Gastrocnemius medialis (tissue), 4 donors: ENCODE data around the gene GFPT1. TPM values are rescaled to one million over a fixed set of nuclear protein-coding genes. Genes with fewer than 3 reads are reported as not detected.
A peak's percentile ranks its signal among the peaks of the same experiment; 100 is the strongest.

Experiments
- ATAC-seq, 2 donors: fragments of 150-250 bp; one replicate each; pipeline ENCODE4 v1.9.1; 2016
- DNase-seq, 2 donors: peaks; one replicate each; pipeline ENCODE4 v3.0.0-alpha.2; 2019
- H3K27ac ChIP-seq, 4 donors: fragments of 200-600 bp; sonication (generic); 1 replicate in 1 of 4; 2 replicates in 3 of 4; pipeline ENCODE4 v1.5.1; 2016 to 2018; ENCODE audit warnings: mild to moderate bottlenecking in 2 of 4, moderate library complexity in 1 of 4
- H3K27me3 ChIP-seq, 3 donors: fragments of 200-600 bp; sonication (generic) in 2 of 3; 1 replicate in 1 of 3; 2 replicates in 2 of 3; pipeline versions ENCODE4 v1.5.1 to v1.6.0; 2016 to 2019; ENCODE audit warnings: mild to moderate bottlenecking in 1 of 3, moderate library complexity in 1 of 3
- H3K36me3 ChIP-seq, 2 donors: fragments of 200-600 bp; sonication (generic) in 1 of 2; one replicate each; pipeline ENCODE4 v1.5.1; 2017 to 2018
- H3K4me1 ChIP-seq, 2 donors: fragments of 200-600 bp; sonication (generic) in 1 of 2; one replicate each; pipeline ENCODE4 v1.5.1; 2016 to 2017; ENCODE audit warnings: mild to moderate bottlenecking in 2 of 2
- H3K4me3 ChIP-seq, 4 donors: fragments of 200-600 bp; sonication (generic) in 3 of 4; 1 replicate in 1 of 4; 2 replicates in 3 of 4; pipeline ENCODE4 v1.5.1; 2016 to 2019; ENCODE audit warnings: mild to moderate bottlenecking in 2 of 4
- H3K9me3 ChIP-seq, 3 donors: fragments of 200-600 bp; sonication (generic) in 2 of 3; 1 replicate in 1 of 3; 2 replicates in 2 of 3; pipeline ENCODE4 v1.5.1; 2016 to 2019
- POLR2A ChIP-seq, 2 donors: fragments of 450-650 bp; IDR thresholded peaks; one replicate each; pipeline ENCODE4 v1.6.1; 2017; ENCODE audit warnings: antibody characterized with exemption in 2 of 2, mild to moderate bottlenecking in 2 of 2, moderate library complexity in 2 of 2
- in situ Hi-C, 4 donors: fragments of 200-750 bp; cut with MboI; loops; one replicate each; pipeline versions ENCODE4 v1.15.0 to v1.8.0; 2017; ENCODE audit warnings: low sequenced_read_pairs in 4 of 4
- intact Hi-C: fragments of 100-400 bp; cut with DNase I; formaldehyde crosslinking; loops from one replicate; pipeline ENCODE4 v1.15.1; 2023; ENCODE audit warnings: low total_unique reads
- total RNA-seq, 4 donors: library from RNA; depleted of rRNA; stranded (reverse); fragments of >200 nt; gene quantifications; one replicate each; pipeline versions ENCODE4 v1.1.0 to v1.2.3, GENCODE V29; 2016
- TF ChIP-seq, protein P1 (sequence below), 5 experiments: fragments of 450-650 bp in 3 of 5; fragments of 200-600 bp in 2 of 5; sonication (generic) in 2 of 5; IDR thresholded peaks in 4 of 5; conservative IDR thresholded peaks in 1 of 5; 1 replicate in 4 of 5; 2 replicates in 1 of 5; pipeline ENCODE4 v1.5.1; 2016 to 2019; ENCODE audit warnings: antibody characterized with exemption in 5 of 5, mild to moderate bottlenecking in 3 of 5, moderate library complexity in 3 of 5

The GFPT1 gene
- total RNA-seq, 4 donors from 2014 or later, result 12.2 to 31.4 (median 14.8) TPM

DNA sequence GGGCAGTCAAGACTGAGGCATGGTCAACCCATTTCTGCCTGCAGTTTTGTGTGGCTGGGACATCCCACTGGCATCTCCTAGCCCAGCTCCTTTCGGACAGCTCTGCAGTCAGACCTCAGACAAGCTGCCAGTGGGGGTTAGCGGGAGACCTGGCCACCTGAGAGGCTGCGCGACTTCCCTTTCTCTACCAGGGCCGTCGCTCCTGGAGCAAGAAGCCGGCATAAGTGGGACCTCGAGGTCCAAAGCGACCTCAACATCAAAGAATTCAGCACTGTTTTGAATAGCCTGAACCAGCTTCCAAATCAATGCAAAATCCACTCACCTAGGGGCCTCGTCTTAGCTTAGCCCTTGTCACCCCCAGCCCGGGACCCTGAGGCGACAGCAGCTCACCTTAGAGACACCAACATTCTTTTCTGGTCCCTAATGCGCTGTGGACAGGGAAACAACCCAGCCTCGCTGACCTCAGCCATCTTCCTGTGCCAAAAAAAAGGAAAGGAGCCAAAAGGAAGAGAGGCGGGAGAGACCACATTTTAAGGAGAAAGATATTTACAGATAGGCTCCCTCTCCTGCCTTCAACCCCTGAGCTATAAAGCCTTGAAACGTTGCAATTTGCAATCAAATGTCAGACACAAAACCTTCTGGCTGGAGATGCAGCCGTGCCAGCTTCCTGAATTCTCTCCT, 81.2 kb downstream of the GFPT1 start:
- peak overlapping the region; percentile 14 to 65 (median 48) for H3K27ac ChIP-seq
- ATAC-seq (no peak), DNase-seq (no peak)
- in situ Hi-C loops (loop anchor here in 3 of 4 donors (5.0 to 10.0 kb wide), 3 partner anchors 289 to 294 kb away; partner anchors contain the start of gene ANTXR1 (in 2 of the 3)), intact Hi-C loops (loop anchor here (5.0 to 10.0 kb wide), 3 partner anchors 131 to 841 kb away; partner anchors contain the start of genes APLF and FBXO48)
- peaks cover 18 to 33% (median 25%) of the 10 kb centered on the region in 3 donors for H3K27me3 ChIP-seq
- no peaks in the 10 kb centered on the region for H3K9me3 ChIP-seq
- TF ChIP-seq POLR2A (IDR thresholded peaks at IDR 0.05), result no peak
- TF ChIP-seq, protein P1, sequence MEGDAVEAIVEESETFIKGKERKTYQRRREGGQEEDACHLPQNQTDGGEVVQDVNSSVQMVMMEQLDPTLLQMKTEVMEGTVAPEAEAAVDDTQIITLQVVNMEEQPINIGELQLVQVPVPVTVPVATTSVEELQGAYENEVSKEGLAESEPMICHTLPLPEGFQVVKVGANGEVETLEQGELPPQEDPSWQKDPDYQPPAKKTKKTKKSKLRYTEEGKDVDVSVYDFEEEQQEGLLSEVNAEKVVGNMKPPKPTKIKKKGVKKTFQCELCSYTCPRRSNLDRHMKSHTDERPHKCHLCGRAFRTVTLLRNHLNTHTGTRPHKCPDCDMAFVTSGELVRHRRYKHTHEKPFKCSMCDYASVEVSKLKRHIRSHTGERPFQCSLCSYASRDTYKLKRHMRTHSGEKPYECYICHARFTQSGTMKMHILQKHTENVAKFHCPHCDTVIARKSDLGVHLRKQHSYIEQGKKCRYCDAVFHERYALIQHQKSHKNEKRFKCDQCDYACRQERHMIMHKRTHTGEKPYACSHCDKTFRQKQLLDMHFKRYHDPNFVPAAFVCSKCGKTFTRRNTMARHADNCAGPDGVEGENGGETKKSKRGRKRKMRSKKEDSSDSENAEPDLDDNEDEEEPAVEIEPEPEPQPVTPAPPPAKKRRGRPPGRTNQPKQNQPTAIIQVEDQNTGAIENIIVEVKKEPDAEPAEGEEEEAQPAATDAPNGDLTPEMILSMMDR (IDR thresholded peaks at IDR 0.05 in 4 of 5, conservative IDR thresholded peaks at IDR 0.05 in 1 of 5), result no peak
- H3K36me3 ChIP-seq, result no peaks in the 10 kb centered on the region
- H3K4me3 ChIP-seq, result peak overlapping the region; percentile 57 to 62 (median 58)
- peaks cover 12 to 23% of the 10 kb centered on the region in 2 donors for H3K4me1 ChIP-seq

DNA sequence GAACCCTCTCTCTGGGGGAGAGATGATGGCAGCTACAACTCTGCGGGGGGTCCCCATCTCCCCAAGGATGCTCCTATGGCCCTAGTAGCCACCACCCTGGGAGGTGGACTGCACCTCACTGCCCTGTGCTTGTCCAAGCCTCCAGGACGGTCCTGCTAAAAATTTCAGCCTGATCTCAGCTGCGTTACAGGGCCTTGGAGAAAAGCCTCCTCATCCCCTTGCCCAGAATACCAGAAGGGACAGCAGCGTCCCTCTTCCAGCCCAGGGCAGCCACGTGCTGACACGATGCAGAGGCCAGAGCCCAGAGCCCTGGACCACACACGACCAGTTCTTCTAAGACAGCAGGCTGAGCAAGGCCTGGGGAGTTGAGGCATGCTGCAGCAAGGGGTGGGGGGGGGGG, 81.9 kb downstream of the GFPT1 start:
- H3K4me1 ChIP-seq, result peaks cover 12 to 23% of the 10 kb centered on the region in 2 donors
- in situ Hi-C loops, result loop anchor here in 3 of 4 donors (5.0 to 10.0 kb wide), 3 partner anchors 288 to 293 kb away; partner anchors contain the start of gene ANTXR1 (in 2 of the 3)
- TF ChIP-seq POLR2A (IDR thresholded peaks at IDR 0.05), result no peak
- ATAC-seq (no peak), DNase-seq (no peak)
- H3K36me3 ChIP-seq, result no peaks in the 10 kb centered on the region
- H3K27me3 ChIP-seq, result peaks cover 18 to 33% (median 25%) of the 10 kb centered on the region in 3 donors
- H3K9me3 ChIP-seq, result no peaks in the 10 kb centered on the region
- intact Hi-C loops, result loop anchor here (5.0 to 10.0 kb wide), 3 partner anchors 130 to 840 kb away; partner anchors contain the start of genes APLF and FBXO48
- no peak overlapping the region for H3K27ac ChIP-seq
- H3K4me3 ChIP-seq, result no peak overlapping the region

DNA sequence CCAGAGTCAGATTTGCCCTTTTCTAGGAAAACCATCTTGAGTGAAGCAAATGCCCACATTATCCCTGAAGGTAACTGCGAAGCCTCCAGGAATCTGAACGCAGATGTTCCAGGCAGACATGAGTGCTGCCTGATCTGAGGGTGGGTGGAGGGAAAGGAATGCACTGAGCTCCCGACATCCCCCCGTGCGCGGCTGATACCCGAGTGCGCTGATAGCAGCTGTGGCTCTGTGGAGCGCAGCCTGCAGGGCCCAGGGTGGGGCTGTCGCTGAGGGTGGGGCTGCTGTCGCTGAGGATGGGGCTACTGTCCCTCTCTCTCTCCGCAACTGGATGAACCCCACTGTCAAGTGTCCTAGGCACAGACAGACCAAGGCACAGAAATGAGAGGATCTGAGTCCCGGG, 82.4 kb downstream of the GFPT1 start:
- intact Hi-C loops, result loop anchor here (5.0 to 10.0 kb wide), 3 partner anchors 130 to 840 kb away; partner anchors contain the start of genes APLF and FBXO48
- in situ Hi-C loops, result loop anchor here in 3 of 4 donors (5.0 to 10.0 kb wide), 3 partner anchors 287 to 292 kb away; partner anchors contain the start of gene ANTXR1 (in 2 of the 3)
- ATAC-seq (no peak), DNase-seq (no peak)
- peaks cover 12 to 23% of the 10 kb centered on the region in 2 donors for H3K4me1 ChIP-seq
- no peaks in the 10 kb centered on the region for H3K36me3 ChIP-seq
- no peak for TF ChIP-seq POLR2A (IDR thresholded peaks at IDR 0.05)
- TF ChIP-seq, protein P1 (IDR thresholded peaks at IDR 0.05 in 4 of 5, conservative IDR thresholded peaks at IDR 0.05 in 1 of 5), result no peak
- H3K4me3 ChIP-seq, result no peak overlapping the region
- H3K9me3 ChIP-seq, result no peaks in the 10 kb centered on the region
- peaks cover 18 to 33% (median 25%) of the 10 kb centered on the region in 3 donors for H3K27me3 ChIP-seq
- no peak overlapping the region for H3K27ac ChIP-seq

DNA sequence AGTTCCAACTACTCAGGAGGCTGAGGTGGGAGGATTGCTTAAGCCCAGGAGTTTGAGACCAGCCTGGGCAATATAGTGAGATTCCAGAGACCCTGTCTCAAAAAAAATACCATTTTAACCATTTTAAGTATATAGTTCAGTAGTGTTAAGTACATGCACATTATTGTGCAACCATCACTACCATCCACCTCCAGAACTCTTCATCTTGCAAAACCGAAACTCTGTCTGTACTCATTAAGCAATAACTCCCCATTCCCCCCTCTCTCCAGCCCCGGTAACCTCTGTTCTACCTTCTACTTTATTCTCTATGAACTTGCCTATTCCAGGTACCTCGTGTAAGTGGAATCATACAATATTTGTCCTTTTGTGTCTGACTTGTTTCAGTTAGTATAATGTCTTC, 86.4 kb downstream of the GFPT1 start:
- Histone ChIP-seq H3K36me3 (no peaks in the 10 kb centered on the region), H3K4me3 (no peak overlapping the region), H3K27ac (no peak overlapping the region), H3K9me3 (no peaks in the 10 kb centered on the region), H3K4me1 (peaks cover under 1% of the 10 kb centered on the region in 2 donors), H3K27me3 (peaks cover 9 to 18% (median 9%) of the 10 kb centered on the region in 3 donors)
- no peak for DNase-seq
- in situ Hi-C loops, result loop anchor here in 1 of 4 donors (10.0 kb wide), 1 partner anchor 286 kb away; the partner anchor contains the start of gene ANTXR1
- intact Hi-C loops, result loop anchor here (10.0 kb wide), 2 partner anchors 126 to 836 kb away; partner anchors contain the start of genes APLF and FBXO48
- no peak for TF ChIP-seq POLR2A (IDR thresholded peaks at IDR 0.05)
- TF ChIP-seq, protein P1 (IDR thresholded peaks at IDR 0.05 in 4 of 5, conservative IDR thresholded peaks at IDR 0.05 in 1 of 5), result no peak
- no peak for ATAC-seq
